Right lobe of liver (tissue), 6 donors: ENCODE results near the gene RAB4B. TPM values are rescaled to one million over a fixed set of nuclear protein-coding genes. Genes with fewer than 3 reads are reported as not detected.

Experiments
- ATAC-seq, 4 donors: fragments of 200-7000 bp; cut with Tn5 transposase; one replicate each; pipeline ENCODE4 v1.9.1; 2020; ENCODE audit warnings: mild to moderate bottlenecking in 4 of 4, moderate library complexity in 4 of 4
- DNase-seq, 3 donors: peaks; one replicate each; pipeline ENCODE4 v3.0.0-alpha.2; 2020
- H3K27ac ChIP-seq, 3 donors: fragments of 200-600 bp; one replicate each; pipeline ENCODE4 v1.8.0; 2022
- H3K27me3 ChIP-seq, 2 donors: fragments of 200-600 bp; one replicate each; pipeline ENCODE4 v1.8.0; 2022
- H3K36me3 ChIP-seq, 4 donors: fragments of 200-600 bp; sonication (generic) in 1 of 4; one replicate each; pipeline versions ENCODE4 v1.5.1 to v1.8.0; 2017 to 2022; ENCODE audit warnings: control low read depth in 1 of 4
- H3K4me1 ChIP-seq, 4 donors: fragments of 200-600 bp; sonication (generic) in 1 of 4; one replicate each; pipeline versions ENCODE4 v1.5.1 to v1.8.0; 2017 to 2022; ENCODE audit warnings: control low read depth in 1 of 4
- H3K4me3 ChIP-seq, 3 donors: fragments of 200-600 bp; one replicate each; pipeline ENCODE4 v1.8.0; 2022
- H3K9me3 ChIP-seq, 4 donors: fragments of 200-600 bp; sonication (generic) in 1 of 4; one replicate each; pipeline versions ENCODE4 v1.5.1 to v1.8.0; 2017 to 2022; ENCODE audit warnings: control low read depth in 1 of 4
- CTCF ChIP-seq, 4 donors: fragments of 200-600 bp in 3 of 4; fragments of 450-650 bp in 1 of 4; IDR thresholded peaks; one replicate each; pipeline versions ENCODE4 v1.5.1 to v1.8.0; 2016 to 2022; ENCODE audit warnings: antibody characterized with exemption in 4 of 4, mild to moderate bottlenecking in 2 of 4
- POLR2A ChIP-seq: fragments of 450-650 bp; IDR thresholded peaks from one replicate; pipeline ENCODE4 v1.6.1; 2017; ENCODE audit warnings: antibody characterized with exemption, mild to moderate bottlenecking
- WGBS: methylation state at CpG from one replicate; pipeline ENCODE4 v1.1.6; 2018; ENCODE audit warnings: low coverage, low lambda C conversion rate; ENCODE audit not compliant: insufficient coverage; ENCODE audit errors: missing lambda C conversion rate; 5-methylcytosine and 5-hydroxymethylcytosine counted together
- intact Hi-C, 2 donors: fragments of 100-400 bp; cut with DNase I; formaldehyde crosslinking; loops; one replicate each; pipeline versions ENCODE4 v1.11.2 to v1.14.1; 2022
- total RNA-seq, 6 experiments: library from RNA; depleted of rRNA in 2 of 6; stranded (reverse); fragments of >200 nt in 2 of 6; fragmentation: NEBNext Ultra II Directional in 3 of 6; extraction: Animal tissue kit (Norgen Biotek cat#: 25700) in 3 of 6; gene quantifications; one replicate each; pipeline versions ENCODE4 v1.1.0 to v1.2.4, GENCODE V29; 2016 to 2023
- donor health status: DM: no; HTN: yes; CAD: no.
- donor health status: DM: no; HTN: no; CAD: no.
- donor health status: DM: no; HTN: no; CAD: no.
- donor health status: DM: no; HTN: yes; CAD: no.
- donor health status: DM: no; HTN: yes; CAD: no.

RAB4B gene
- total RNA-seq, 6 experiments from 2014 or later, result 6.4 to 17.2 (median 10.2) TPM

GRCh38 chr19:40807147-40808020, 29.3 kb downstream of the RAB4B start:
- Histone ChIP-seq H3K9me3 (no peaks in the 10 kb centered on the region), H3K4me3 (no peak overlapping the region), H3K36me3 (peaks cover 0 to 26% (median 9%) of the 10 kb centered on the region in 4 donors), H3K4me1 (peaks cover 0 to 39% (median 18%) of the 10 kb centered on the region in 4 donors), H3K27me3 (no peaks in the 10 kb centered on the region), H3K27ac (peak overlapping the region in 1 of 3 donors; percentile 2)
- intact Hi-C loops, result loop anchor here in 1 of 2 donors (10.0 kb wide), 1 partner anchor 143 kb away; no protein-coding TSS in a partner anchor
- 70% methylated on average over 7 of the region's 18 CpGs for WGBS
- DNase-seq (peak in 1 of 3 donors; percentile 56), ATAC-seq (no peak)
- TF ChIP-seq CTCF (IDR thresholded peaks at IDR 0.05) (peak; percentile 13 to 23 (median 19)), POLR2A (no peak)

GRCh38 chr19:40808021-40808325, 29.9 kb downstream of the RAB4B start:
- Histone ChIP-seq H3K36me3 (peaks cover 0 to 26% (median 9%) of the 10 kb centered on the region in 4 donors), H3K9me3 (no peaks in the 10 kb centered on the region), H3K4me3 (no peak overlapping the region), H3K4me1 (peaks cover 0 to 33% (median 15%) of the 10 kb centered on the region in 4 donors), H3K27me3 (no peaks in the 10 kb centered on the region), H3K27ac (no peak overlapping the region)
- TF ChIP-seq POLR2A (no peak), CTCF (IDR thresholded peaks at IDR 0.05) (no peak)
- ATAC-seq, result no peak
- intact Hi-C loops, result loop anchor here in 1 of 2 donors (10.0 kb wide), 1 partner anchor 143 kb away; no protein-coding TSS in a partner anchor
- no peak for DNase-seq
- no CpG with 5 or more reads among the region's 2 CpGs for WGBS

- DNase-seq, result no peak
- WGBS, result 92% methylated on average over 2 of the region's 5 CpGs
- H3K36me3 ChIP-seq, result peaks cover 0 to 26% (median 9%) of the 10 kb centered on the region in 4 donors
- H3K4me3 ChIP-seq, result no peak overlapping the region
- intact Hi-C loops, result loop anchor here in 1 of 2 donors (10.0 kb wide), 1 partner anchor 144 kb away; no protein-coding TSS in a partner anchor
- peaks cover 0 to 28% (median 12%) of the 10 kb centered on the region in 4 donors for H3K4me1 ChIP-seq
- no peak for ATAC-seq
- no peaks in the 10 kb centered on the region for H3K27me3 ChIP-seq
- H3K27ac ChIP-seq, result no peak overlapping the region
- no peaks in the 10 kb centered on the region for H3K9me3 ChIP-seq
- TF ChIP-seq POLR2A, result no peak
- no peak for TF ChIP-seq CTCF (IDR thresholded peaks at IDR 0.05)
Measured at GRCh38 chr19:40808497-40808896, 30.4 kb downstream of the RAB4B start.

GRCh38 chr19:40809358-40810086, 31.5 kb downstream of the RAB4B start:
- H3K4me1 ChIP-seq, result peaks cover 0 to 18% (median 7%) of the 10 kb centered on the region in 4 donors
- H3K27ac ChIP-seq, result no peak overlapping the region
- DNase-seq (peak in 1 of 3 donors; percentile 56), ATAC-seq (no peak)
- 92% methylated on average over 24 of the region's 39 CpGs for WGBS
- no peak overlapping the region for H3K4me3 ChIP-seq
- TF ChIP-seq POLR2A (no peak), CTCF (IDR thresholded peaks at IDR 0.05) (no peak)
- intact Hi-C loops, result loop anchor here in 1 of 2 donors (10.0 kb wide), 1 partner anchor 145 kb away; no protein-coding TSS in a partner anchor
- no peaks in the 10 kb centered on the region for H3K9me3 ChIP-seq
- no peaks in the 10 kb centered on the region for H3K27me3 ChIP-seq
- peaks cover 0 to 26% (median 9%) of the 10 kb centered on the region in 4 donors for H3K36me3 ChIP-seq
